Measurements from ENCODE around the gene CUEDC1.

DNA sequence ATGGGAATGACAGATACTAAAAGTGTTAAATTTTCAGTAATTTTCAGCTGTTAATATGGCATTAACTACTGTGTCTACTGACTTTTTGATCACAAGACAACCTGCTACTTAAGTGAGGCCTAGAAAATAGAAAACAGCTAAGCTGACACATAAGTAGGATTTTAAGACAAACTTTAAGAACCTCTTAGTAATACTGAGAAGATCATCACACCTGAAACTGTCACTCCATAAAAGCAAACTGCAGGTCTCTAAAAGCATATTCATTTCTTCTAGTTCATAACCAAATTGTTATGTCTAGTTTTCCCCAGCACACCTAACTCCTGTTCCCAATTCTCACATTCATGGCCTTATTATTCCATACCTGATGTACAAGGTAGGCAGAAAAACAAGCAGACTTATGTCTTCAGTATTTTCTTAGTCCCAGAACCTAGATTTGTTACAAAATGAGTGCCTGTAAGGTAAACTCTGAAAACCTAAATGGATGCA is 43.8 kb upstream of the CUEDC1 start:
- TF ChIP-seq EZH2 (IDR thresholded peaks at IDR 0.05; ENCODE audit: low read depth), result no peak
- TF ChIP-seq, protein P1, sequence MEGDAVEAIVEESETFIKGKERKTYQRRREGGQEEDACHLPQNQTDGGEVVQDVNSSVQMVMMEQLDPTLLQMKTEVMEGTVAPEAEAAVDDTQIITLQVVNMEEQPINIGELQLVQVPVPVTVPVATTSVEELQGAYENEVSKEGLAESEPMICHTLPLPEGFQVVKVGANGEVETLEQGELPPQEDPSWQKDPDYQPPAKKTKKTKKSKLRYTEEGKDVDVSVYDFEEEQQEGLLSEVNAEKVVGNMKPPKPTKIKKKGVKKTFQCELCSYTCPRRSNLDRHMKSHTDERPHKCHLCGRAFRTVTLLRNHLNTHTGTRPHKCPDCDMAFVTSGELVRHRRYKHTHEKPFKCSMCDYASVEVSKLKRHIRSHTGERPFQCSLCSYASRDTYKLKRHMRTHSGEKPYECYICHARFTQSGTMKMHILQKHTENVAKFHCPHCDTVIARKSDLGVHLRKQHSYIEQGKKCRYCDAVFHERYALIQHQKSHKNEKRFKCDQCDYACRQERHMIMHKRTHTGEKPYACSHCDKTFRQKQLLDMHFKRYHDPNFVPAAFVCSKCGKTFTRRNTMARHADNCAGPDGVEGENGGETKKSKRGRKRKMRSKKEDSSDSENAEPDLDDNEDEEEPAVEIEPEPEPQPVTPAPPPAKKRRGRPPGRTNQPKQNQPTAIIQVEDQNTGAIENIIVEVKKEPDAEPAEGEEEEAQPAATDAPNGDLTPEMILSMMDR (conservative IDR thresholded peaks at IDR 0.05), result no peak

All from PC-9 (cell line).